Natural killer cell (primary cell): Measurements from ENCODE around the gene RESP18. TPM values are rescaled to one million over a fixed set of nuclear protein-coding genes. Genes with fewer than 3 reads are reported as not detected.

Experiments used
- ATAC-seq, 3 donors: fragments of 150-1000 bp in 2 of 3; fragments of 200-7000 bp in 1 of 3; cut with Tn5 transposase; 1 replicate in 1 of 3; 2 replicates in 2 of 3; pipeline ENCODE4 v1.10.0; 2021; ENCODE audit warnings: mild to moderate bottlenecking in 2 of 3, moderate library complexity in 2 of 3
- DNase-seq, 2 donors: peaks; one replicate each; pipeline versions ENCODE4 v3.0.0 to v3.0.0-alpha.2; 2013 to 2021; ENCODE audit warnings: mixed read lengths in 1 of 2
- H3K27ac ChIP-seq: one replicate; pipeline ENCODE4 v1.5.1; 2013; ENCODE audit warnings: mild to moderate bottlenecking, low read length
- H3K27me3 ChIP-seq: one replicate; pipeline ENCODE4 v1.6.1; 2013; ENCODE audit warnings: low read length; ENCODE audit not compliant: control insufficient read depth, insufficient read depth
- H3K36me3 ChIP-seq: one replicate; pipeline ENCODE4 v1.6.1; 2013; ENCODE audit warnings: low read length; ENCODE audit not compliant: control insufficient read depth, insufficient read depth
- H3K4me1 ChIP-seq: one replicate; pipeline ENCODE4 v1.6.1; 2013; ENCODE audit warnings: low read length; ENCODE audit not compliant: control insufficient read depth, insufficient read depth
- H3K4me3 ChIP-seq: one replicate; pipeline ENCODE4 v1.5.1; 2013; ENCODE audit warnings: low read length
- H3K9me3 ChIP-seq: one replicate; pipeline ENCODE4 v1.6.1; 2013; ENCODE audit warnings: low read length; ENCODE audit not compliant: control insufficient read depth, insufficient read depth
- H3K27ac Mint-ChIP-seq, 2 donors: one replicate each; pipeline ENCODE4 v1.8.0; 2022; ENCODE audit warnings: mild to moderate bottlenecking in 2 of 2, mixed read lengths in 2 of 2, moderate library complexity in 1 of 2
- H3K27me3 Mint-ChIP-seq, 2 donors: one replicate each; pipeline ENCODE4 v1.8.0; 2022; ENCODE audit warnings: low read depth in 2 of 2, mixed read lengths in 2 of 2
- H3K36me3 Mint-ChIP-seq: one replicate; pipeline ENCODE4 v1.8.0; 2022; ENCODE audit warnings: mixed read lengths
- H3K4me1 Mint-ChIP-seq, 2 donors: one replicate each; pipeline ENCODE4 v1.8.0; 2022; ENCODE audit warnings: mixed read lengths in 2 of 2
- H3K4me3 Mint-ChIP-seq: one replicate; pipeline ENCODE4 v1.8.0; 2022; ENCODE audit warnings: mild to moderate bottlenecking, moderate library complexity, mixed read lengths
- H3K9me3 Mint-ChIP-seq, 2 donors: one replicate each; pipeline ENCODE4 v1.8.0; 2022; ENCODE audit warnings: mixed read lengths in 2 of 2
- CTCF ChIP-seq: fragments of 200-600 bp; IDR thresholded peaks from one replicate; pipeline ENCODE4 v1.8.0; 2022; ENCODE audit warnings: antibody characterized with exemption
- WGBS: methylation state at CpG from one replicate; pipeline ENCODE4 v1.1.7; 2013; ENCODE audit warnings: missing lambda C conversion rate; ENCODE audit not compliant: insufficient coverage; 5-methylcytosine and 5-hydroxymethylcytosine counted together
- intact Hi-C: fragments of 100-400 bp; cut with micrococcal nuclease; formaldehyde crosslinking; loops from one replicate; pipeline ENCODE4 v1.14.2; 2022
- total RNA-seq, 4 donors: library from RNA; stranded (reverse); fragments of 120-200 nt in 1 of 4; gene quantifications; one replicate each; pipeline versions ENCODE4 v1.2.3 to v1.2.4, GENCODE V29; 2013 to 2022

Gene RESP18
- total RNA-seq, result not detected
- not detected for total RNA-seq (2013)

GRCh38 chr2:219332542-219332941 is at the start of gene RESP18:
Gene RESP18 (minus strand): TSS chr2:219332744.
- Mint-ChIP-seq H3K36me3 (peaks cover 14% of the 10 kb centered on the region), H3K27ac (no peak within 1 kb of the TSS), H3K9me3 (peaks cover 4 to 6% of the 10 kb centered on the region in 2 donors), H3K4me1 (no peaks in the 10 kb centered on the region), H3K4me3 (no peak within 1 kb of the TSS), H3K27me3 (peaks cover 59 to 90% of the 10 kb centered on the region in 2 donors)
- Histone ChIP-seq H3K4me3 (no peak within 1 kb of the TSS), H3K9me3 (peaks cover 2% of the 10 kb centered on the region), H3K36me3 (no peaks in the 10 kb centered on the region), H3K27me3 (peaks cover 26% of the 10 kb centered on the region), H3K27ac (no peak within 1 kb of the TSS), H3K4me1 (no peaks in the 10 kb centered on the region)
- 15% methylated on average over 24 of the region's 24 CpGs for WGBS
- ATAC-seq, result no peak
- intact Hi-C loops, result no loop called here
- DNase-seq, result no peak
- no peak for TF ChIP-seq CTCF

GRCh38 chr2:219381448-219381847 is 48.9 kb upstream of the RESP18 start:
- Mint-ChIP-seq H3K4me1 (peaks cover 4 to 8% of the 10 kb centered on the region in 2 donors), H3K4me3 (no peak overlapping the region), H3K27ac (no peak overlapping the region), H3K9me3 (no peaks in the 10 kb centered on the region), H3K36me3 (peaks cover 6% of the 10 kb centered on the region), H3K27me3 (no peaks in the 10 kb centered on the region)
- WGBS, result 98% methylated on average over 9 of the region's 9 CpGs
- intact Hi-C loops, result loop anchor here (10.0 kb wide), 1 partner anchor 207 kb away; the partner anchor contains the start of genes CNPPD1, RETREG2 and SLC23A3
- ATAC-seq (no peak), DNase-seq (no peak)
- Histone ChIP-seq H3K9me3 (no peaks in the 10 kb centered on the region), H3K36me3 (peaks cover 57% of the 10 kb centered on the region), H3K27me3 (no peaks in the 10 kb centered on the region), H3K4me1 (peaks cover 4% of the 10 kb centered on the region), H3K27ac (no peak overlapping the region), H3K4me3 (no peak overlapping the region)
- no peak for TF ChIP-seq CTCF

- Mint-ChIP-seq H3K4me1 (peaks cover 3 to 4% of the 10 kb centered on the region in 2 donors), H3K36me3 (peaks cover 6% of the 10 kb centered on the region), H3K27ac (no peak overlapping the region), H3K27me3 (no peaks in the 10 kb centered on the region), H3K4me3 (no peak overlapping the region), H3K9me3 (no peaks in the 10 kb centered on the region)
- Histone ChIP-seq H3K9me3 (no peaks in the 10 kb centered on the region), H3K36me3 (peaks cover 52% of the 10 kb centered on the region), H3K4me3 (no peak overlapping the region), H3K27ac (no peak overlapping the region), H3K27me3 (no peaks in the 10 kb centered on the region), H3K4me1 (no peaks in the 10 kb centered on the region)
- ATAC-seq (no peak), DNase-seq (no peak)
- intact Hi-C loops, result loop anchor here (10.0 kb wide), 1 partner anchor 206 kb away; the partner anchor contains the start of genes CNPPD1, RETREG2 and SLC23A3
- TF ChIP-seq CTCF, result no peak
These were observed 48.4 kb upstream of the RESP18 start for GRCh38 chr2:219380926-219381325.

GRCh38 chr2:219378163-219378851 is 45.8 kb upstream of the RESP18 start:
- peaks cover 48% of the 10 kb centered on the region for H3K36me3 ChIP-seq
- no peak overlapping the region for H3K4me3 ChIP-seq
- Mint-ChIP-seq H3K27ac (no peak overlapping the region), H3K9me3 (no peaks in the 10 kb centered on the region), H3K27me3 (no peaks in the 10 kb centered on the region), H3K36me3 (peaks cover under 1% of the 10 kb centered on the region), H3K4me3 (no peak overlapping the region), H3K4me1 (peaks cover under 1 to 3% of the 10 kb centered on the region in 2 donors)
- H3K27ac ChIP-seq, result no peak overlapping the region
- DNase-seq, result no peak
- WGBS, result 97% methylated on average over 13 of the region's 13 CpGs
- no peaks in the 10 kb centered on the region for H3K4me1 ChIP-seq
- H3K27me3 ChIP-seq, result no peaks in the 10 kb centered on the region
- no peaks in the 10 kb centered on the region for H3K9me3 ChIP-seq
- TF ChIP-seq CTCF, result no peak
- no peak for ATAC-seq
- intact Hi-C loops, result no loop called here
